GM18507 (cell line): Measurements from ENCODE around the gene FGL2.
"Not testable (repeated sequence)": the region's sequence is repeated elsewhere in the genome, so short reads cannot be mapped to it uniquely, and the experiment has no call there.

ENCODE experiments used
- DNase-seq: peaks from one replicate; pipeline ENCODE4 v3.0.0; 2011; ENCODE audit warnings: low read depth; ENCODE audit not compliant: insufficient read length; ENCODE audit errors: extremely low spot score
- FAIRE-seq: peaks from 2 replicates; lab custom pipeline; 2011; peaks lifted over from hg19 to GRCh38; lab: Jason Lieb, UNC

FGL2 gene

DNA sequence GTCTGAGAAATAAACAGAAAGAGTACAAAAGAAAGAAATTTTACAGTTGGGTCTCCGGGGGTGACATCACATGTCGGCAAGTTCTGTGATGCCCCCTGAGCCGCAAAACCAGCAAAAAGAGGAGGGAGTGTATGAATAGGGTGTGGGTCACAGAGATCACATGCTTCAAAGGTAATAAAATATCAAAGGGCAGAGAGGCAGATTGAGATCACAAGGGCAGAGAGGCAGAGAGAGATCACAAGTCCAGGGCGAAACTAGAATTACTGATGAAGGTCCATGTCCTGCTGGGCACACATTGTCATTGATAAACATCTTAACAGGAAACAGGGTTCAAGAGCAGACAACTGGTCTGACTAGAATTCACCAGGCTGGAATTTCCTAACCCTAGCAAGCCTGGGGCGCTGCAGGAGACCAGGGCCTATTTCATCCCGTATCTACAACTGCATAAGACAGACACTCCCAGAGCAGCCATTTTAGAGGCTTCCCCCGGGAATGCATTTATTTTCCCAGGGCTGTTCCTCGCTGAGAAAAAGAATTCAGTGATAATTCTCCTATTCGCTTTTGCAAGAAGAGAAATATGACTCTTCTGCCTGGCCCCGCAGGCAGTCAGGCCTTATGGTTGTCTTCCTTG is 20.2 kb upstream of the FGL2 start:
- DNase-seq, FAIRE-seq: not testable (repeated sequence)

GRCh38 chr7:77217474-77218185 is 18.0 kb upstream of the FGL2 start:
- peak; percentile 42 for FAIRE-seq

GRCh38 chr7:77216181-77216845 is 16.7 kb upstream of the FGL2 start:
- DNase-seq (no peak), FAIRE-seq (no peak)

More at GRCh38 chr7:77217474-77218185, 18.0 kb upstream of the FGL2 start:
- DNase-seq, result no peak

DNA sequence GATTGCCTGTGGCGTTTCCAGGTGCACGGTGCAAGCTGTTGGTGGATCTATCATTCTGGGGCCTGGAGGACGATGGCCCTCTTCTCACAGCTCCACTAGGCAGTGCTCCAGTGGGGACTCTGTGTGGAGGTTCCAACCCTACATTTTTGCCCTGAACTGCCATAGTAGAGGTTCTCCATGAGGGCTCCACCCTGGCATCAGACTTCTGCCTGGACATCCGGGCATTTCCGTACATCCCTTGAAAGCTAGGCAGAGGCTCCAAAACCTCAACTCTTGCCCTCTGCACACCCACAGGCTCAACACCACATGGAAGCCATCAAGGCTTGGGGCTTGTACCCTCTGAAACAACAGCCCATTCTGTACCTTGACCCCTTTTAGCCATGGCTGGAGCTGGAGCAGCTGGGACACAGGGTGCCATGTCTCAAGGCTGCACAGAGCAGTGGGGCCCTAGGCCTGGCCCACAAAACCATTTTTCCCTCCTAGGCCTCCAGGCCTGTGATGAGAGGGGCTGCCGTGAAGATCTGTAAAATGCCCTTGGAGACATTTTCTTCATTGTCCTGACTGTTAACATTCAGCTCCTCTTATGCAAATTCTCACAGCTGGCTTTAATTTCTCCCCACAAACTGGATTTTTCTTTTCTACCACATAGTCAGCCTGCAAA is 10.0 kb upstream of the FGL2 start:
- FAIRE-seq, result no peak
- DNase-seq, result no peak

GRCh38 chr7:77208416-77208815 is 8.8 kb upstream of the FGL2 start:
- FAIRE-seq (no peak), DNase-seq (no peak)

- FAIRE-seq, result peak; percentile 12
Measured at GRCh38 chr7:77205706-77206105, 6.1 kb upstream of the FGL2 start.

DNA sequence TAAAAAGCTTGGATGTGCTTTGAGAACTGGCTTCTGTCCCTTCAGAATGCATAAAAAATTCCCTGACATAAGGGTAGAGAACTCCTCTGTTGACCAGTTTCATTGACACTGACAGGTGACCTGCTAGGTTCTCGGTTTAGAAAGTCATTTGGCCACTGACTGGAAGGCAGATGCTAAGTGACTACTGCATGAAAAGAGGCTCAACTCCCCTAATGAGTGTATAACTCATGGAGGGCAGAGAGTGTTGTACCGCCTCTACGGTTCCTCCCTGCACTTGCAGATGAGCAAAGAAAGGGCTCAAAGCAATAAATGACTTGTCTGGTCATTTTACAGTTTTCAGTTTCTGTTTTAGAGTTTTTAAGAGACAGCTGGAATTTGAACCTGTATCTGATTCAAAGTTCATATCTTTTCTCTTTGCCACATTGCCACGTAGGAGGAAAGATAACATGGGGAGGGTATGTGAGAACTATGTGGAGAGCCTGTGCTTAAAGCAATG is 2.9 kb upstream of the FGL2 start:
- FAIRE-seq (peak; percentile 99), DNase-seq (peak; percentile 52)

More at GRCh38 chr7:77205706-77206105, 6.1 kb upstream of the FGL2 start:
- no peak for DNase-seq

DNA sequence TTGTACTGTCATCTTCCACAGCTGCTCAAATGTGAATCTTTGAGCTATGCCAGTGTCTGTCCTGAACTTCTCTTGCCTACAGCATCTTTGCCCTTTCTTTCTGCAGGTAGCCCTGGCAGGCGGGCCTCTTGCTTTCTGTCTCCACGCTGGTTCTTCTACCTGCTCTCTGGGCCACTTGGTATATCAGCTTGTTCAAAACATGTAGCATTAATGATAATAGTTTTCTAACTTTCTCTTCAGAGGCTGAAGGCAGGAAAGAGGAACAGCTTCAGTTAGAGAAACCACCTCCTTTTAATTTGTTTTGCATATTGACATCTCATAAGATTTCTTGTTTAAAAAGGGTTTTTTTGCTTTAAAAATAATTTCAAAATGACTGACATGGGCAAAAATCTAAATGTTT is 923 bp upstream of the FGL2 start:
- DNase-seq (no peak), FAIRE-seq (peak; percentile 81)

DNA sequence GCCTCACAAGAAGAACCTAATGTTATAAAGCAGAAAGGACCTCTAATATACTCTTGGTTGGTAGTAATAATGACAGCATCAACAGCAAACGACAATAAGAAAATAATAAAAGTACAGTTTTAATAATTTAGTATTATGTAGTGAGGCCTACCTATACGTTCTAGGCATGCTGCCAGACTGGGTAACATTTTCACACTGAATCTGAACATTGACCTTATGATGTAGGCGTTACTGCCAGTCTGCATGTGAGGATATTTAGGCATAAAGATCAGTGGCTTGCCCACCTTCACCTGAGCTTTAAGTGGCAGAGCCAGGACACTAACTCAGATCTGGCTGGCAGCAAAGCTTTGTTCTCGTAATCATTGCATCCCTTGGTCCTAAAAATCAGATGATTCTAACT is 2.5 kb downstream of the FGL2 start:
- DNase-seq, result no peak
- FAIRE-seq, result peak; percentile 79

DNA sequence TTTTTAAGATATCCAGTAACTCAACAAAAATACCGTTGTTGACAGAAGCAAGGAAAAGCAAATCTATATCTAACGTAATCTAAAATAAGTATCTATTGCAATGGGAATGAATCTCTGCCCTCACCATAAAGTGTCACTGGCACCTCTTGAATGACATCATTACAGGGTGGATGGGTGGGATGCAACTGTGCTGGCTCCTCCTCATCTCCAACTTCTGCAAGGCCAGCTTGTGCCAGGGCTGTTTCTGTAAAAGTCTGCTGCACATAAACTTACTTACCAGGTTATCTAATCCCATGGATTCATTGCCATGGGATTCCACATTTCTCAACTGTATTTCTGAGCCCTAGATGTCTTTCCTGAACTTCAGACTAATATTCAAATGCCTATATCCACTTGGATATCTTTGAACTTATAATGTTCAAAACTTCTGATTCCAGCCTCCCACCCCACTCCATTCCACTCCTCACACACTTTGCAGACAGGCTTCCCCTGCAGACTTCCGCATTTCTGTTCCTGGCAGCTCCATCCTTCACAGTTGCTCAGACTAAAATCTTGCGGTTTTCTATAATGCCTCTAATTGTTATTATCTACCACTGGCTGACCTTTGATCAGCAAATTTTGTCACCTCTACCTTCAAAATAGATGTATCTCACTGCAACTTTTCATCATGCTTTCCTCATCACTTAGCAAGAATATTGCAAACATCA is 10.7 kb downstream of the FGL2 start:
- FAIRE-seq (no peak), DNase-seq (no peak)

DNA sequence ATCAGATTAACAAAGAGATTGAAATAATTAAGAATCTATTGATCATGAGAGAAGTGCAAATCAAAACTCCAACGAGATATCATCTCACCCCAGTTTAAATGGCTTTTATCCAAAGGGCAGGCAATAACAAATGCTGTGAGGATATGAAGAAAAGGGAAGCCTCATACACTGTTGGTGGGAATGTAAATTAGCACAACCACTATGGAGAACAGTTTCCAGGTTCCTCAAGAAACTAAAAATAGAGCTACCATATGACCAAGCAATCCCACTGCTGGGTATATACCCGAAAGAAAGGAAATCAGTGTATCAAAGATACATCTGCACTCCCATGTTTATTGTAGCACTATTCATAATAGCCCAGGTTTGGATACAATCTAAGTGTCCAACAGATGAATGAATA is 13.8 kb downstream of the FGL2 start:
- no peak for FAIRE-seq
- no peak for DNase-seq

DNA sequence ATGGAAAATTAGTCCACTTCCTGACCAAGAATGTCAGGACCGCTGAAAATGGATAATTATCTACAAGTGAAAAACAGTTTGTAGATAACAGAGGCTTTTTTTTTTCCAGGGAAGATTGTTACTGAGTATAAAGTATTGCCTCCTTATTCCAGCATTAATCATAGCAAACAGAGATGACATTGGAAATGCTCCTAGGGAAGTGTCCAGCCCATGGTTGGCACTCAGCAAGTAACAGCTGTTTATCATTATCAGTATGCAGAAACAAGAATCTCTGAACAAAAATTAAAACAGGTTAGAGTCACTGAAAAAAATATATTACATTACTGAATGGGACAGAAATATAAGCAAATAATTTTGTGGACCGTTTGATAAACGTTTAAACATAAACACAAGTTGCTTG is 14.6 kb downstream of the FGL2 start:
- DNase-seq, result no peak

GRCh38 chr7:77184463-77184862 is 15.2 kb downstream of the FGL2 start:
- no peak for DNase-seq
- FAIRE-seq, result no peak

More for the DNA sequence above, 14.6 kb downstream of the FGL2 start:
- FAIRE-seq, result no peak

DNA sequence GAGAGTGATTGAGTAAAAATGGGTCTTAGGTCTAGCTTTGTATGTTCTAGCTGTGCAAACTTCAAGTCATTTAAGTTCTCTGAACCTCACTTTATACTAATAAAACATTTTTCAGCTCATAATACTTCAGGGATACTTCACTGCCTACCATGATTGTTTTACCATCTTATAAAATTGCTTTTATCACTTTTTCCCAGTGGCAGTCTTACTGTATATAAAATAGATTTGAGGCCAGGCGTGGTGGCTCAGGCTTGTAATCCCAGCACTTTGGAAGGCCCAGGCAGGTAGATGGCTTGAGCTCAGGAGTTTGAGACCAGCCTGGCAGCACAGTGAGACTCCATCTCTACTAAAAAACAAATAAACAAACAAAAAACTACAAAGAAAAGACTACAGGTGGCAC is 17.4 kb downstream of the FGL2 start:
- no peak for DNase-seq
- FAIRE-seq, result no peak

DNA sequence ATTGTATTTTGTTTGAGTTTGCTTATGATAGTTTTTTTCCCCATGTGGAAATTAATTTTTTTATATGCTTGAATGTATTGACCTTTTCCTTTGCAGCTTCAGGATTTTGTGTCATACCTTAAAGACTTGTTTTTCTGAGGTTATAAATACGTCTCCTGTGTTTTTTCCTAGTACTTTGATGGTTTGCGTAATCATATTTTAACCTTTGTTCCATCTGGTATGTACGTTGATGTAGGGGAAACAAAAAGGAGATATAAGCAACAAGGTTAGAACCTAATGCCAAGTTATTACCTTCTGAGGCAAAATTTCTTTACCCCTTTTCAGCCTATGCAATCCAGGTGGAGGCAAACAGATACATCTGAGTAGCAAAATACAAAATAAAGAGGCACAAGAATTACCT is 17.9 kb downstream of the FGL2 start:
- DNase-seq (no peak), FAIRE-seq (no peak)

- no peak for FAIRE-seq
- no peak for DNase-seq
Measured at GRCh38 chr7:77181015-77181595, 18.5 kb downstream of the FGL2 start.

DNA sequence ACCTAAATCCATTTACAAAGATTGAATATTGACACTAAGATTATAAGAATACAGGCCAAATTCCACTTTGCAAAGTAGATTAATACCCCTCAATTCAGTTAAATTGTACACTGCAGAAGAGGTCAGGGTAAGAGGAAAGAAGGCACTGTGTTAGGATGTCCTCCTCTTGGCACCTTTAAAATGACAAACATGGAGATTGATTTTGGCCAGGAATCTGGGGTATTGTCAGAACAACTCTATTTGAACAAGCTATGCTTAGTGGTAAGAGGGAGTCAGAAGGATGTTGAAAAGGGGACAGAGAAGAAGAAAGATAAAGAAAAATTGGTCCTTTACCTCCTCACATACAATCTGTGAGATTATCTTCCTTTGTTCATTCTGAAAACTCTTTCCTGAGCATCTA is 21.6 kb downstream of the FGL2 start:
- not testable (repeated sequence) for DNase-seq, FAIRE-seq

DNA sequence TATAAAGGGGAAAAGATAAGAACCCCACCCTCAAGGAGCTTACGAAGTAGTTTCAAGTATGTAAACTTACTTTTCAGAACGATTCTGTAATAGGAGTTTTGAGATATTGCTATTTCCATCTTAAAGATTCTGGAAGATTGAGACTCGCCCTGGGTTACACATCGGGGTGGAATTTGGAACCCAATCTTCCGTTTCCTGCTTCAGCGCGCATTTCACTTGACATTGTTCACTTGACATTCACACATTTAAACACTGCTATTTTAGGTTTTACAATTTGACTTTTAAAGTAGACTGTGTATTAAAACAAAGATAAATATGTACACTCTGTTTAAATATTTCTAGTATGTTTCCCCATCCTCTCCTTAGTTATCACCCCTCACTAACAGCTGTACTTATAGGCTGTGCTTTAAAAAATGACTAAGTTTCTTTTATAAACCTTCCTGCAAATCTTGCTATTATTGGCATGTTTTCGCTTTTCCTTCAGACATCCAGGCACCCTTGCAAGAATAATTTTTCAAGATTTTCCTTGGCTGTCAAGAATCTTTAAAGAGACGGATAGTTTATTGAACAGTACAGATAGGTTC is 22.2 kb downstream of the FGL2 start:
- FAIRE-seq, result not testable (repeated sequence)

More for the DNA sequence above, 22.2 kb downstream of the FGL2 start:
- DNase-seq, result not testable (repeated sequence)
